ENCODE results near the gene MGST3.
"Not testable (repeated sequence)": the region's sequence is repeated elsewhere in the genome, so short reads cannot be mapped to it uniquely, and the experiment has no call there.

MGST3 gene

GRCh38 chr1:165659581-165659895, 28.5 kb downstream of the MGST3 start:
- no peak for DNase-seq

GRCh38 chr1:165661703-165662102, 30.7 kb downstream of the MGST3 start:
- no peak for DNase-seq

- no peak for DNase-seq
Measured at GRCh38 chr1:165662186-165662585, 31.2 kb downstream of the MGST3 start.

GRCh38 chr1:165666152-165666825, 35.3 kb downstream of the MGST3 start:
- no peak for DNase-seq

- DNase-seq: no peak
Measured at GRCh38 chr1:165668184-165668583, 37.1 kb downstream of the MGST3 start.

GRCh38 chr1:165671526-165671925, 40.5 kb downstream of the MGST3 start:
- DNase-seq: no peak

GRCh38 chr1:165674599-165674998, 43.6 kb downstream of the MGST3 start:
- no peak for DNase-seq

- no peak for DNase-seq
Measured at GRCh38 chr1:165675794-165676193, 44.8 kb downstream of the MGST3 start.

- DNase-seq: no peak
Measured at GRCh38 chr1:165678509-165678908, 47.5 kb downstream of the MGST3 start.

- DNase-seq: no peak
Measured at GRCh38 chr1:165679282-165680036, 48.4 kb downstream of the MGST3 start.

- no peak for DNase-seq
Measured at GRCh38 chr1:165680303-165680702, 49.3 kb downstream of the MGST3 start.

- not testable (repeated sequence) for DNase-seq
Measured at GRCh38 chr1:165680773-165681172, 49.7 kb downstream of the MGST3 start.

GRCh38 chr1:165683848-165684485, 52.9 kb downstream of the MGST3 start:
- no peak for DNase-seq

GRCh38 chr1:165686121-165686970, 55.3 kb downstream of the MGST3 start:
- DNase-seq: no peak

- DNase-seq: no peak
Measured at GRCh38 chr1:165686971-165687433, 56.0 kb downstream of the MGST3 start.

- DNase-seq: no peak
Measured at GRCh38 chr1:165688046-165688445, 57.0 kb downstream of the MGST3 start.

GRCh38 chr1:165695031-165695430, 64.0 kb downstream of the MGST3 start:
- DNase-seq: no peak

- DNase-seq: no peak
Measured at GRCh38 chr1:165696625-165697100, 65.6 kb downstream of the MGST3 start.

- DNase-seq: no peak
Measured at GRCh38 chr1:165697491-165697880, 66.5 kb downstream of the MGST3 start.

GRCh38 chr1:165697881-165698760, 67.1 kb downstream of the MGST3 start, which contains the start of gene ALDH9A1:
Gene ALDH9A1, minus strand, starts transcription at chr1:165698562. Its CDS starts 4 bp downstream, at chr1:165698558.
- peak; percentile 69 for DNase-seq

- no peak for DNase-seq
Measured at GRCh38 chr1:165698761-165699052, 67.7 kb downstream of the MGST3 start.

GRCh38 chr1:165699577-165699976, 68.5 kb downstream of the MGST3 start:
- DNase-seq: no peak
